HS-5 (cell line): Measurements from ENCODE around the gene SCN4A.
"Not testable (repeated sequence)": the region's sequence is repeated elsewhere in the genome, so short reads cannot be mapped to it uniquely, and the experiment has no call there.

Experiments
- DNase-seq: peaks from one replicate; pipeline ENCODE4 v3.0.0-alpha.2; 2012; ENCODE audit warnings: low read depth

Gene SCN4A

GRCh38 chr17:63934183-63935112, 38.3 kb downstream of the SCN4A start:
- no peak for DNase-seq

DNA sequence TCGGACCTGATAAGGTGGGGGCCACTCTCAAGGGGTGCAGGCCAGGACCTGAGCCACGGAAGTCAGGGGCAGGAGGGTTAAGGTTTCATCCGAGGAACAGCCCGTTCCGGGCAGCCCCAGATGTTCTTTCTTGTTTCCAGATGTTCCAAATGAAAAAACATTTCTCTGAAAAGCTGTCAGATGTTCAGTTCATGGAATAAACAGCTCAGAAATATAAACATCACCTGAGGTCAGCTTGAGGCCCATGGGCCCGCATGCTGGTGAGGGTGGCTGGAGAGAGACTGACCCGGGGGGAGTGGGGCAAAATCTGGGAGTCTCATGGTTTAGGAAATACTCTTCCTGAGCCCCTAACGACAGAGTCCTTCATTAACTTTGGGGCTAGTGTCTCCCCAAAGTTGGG, 39.1 kb downstream of the SCN4A start:
- no peak for DNase-seq

DNA sequence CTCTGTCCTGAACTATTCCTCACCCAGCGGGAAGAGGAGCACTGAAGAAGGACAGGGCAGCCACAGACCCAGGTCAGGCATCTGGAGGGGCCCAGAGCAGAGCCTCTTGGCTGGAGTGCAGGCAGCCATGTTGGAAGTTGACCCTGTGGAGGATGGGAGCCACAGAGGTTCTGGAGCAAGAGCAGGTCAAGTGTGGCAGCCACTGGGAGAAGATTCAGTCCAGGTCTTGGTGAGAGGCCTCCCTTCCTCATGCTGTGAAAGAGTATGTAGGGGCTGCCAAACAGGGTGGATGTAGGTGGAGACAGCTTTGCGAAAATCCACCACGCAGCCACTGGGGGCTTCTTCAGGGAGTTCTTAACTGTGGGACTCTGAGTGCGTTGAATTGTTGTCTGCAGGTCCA, 40.0 kb downstream of the SCN4A start:
- no peak for DNase-seq

DNA sequence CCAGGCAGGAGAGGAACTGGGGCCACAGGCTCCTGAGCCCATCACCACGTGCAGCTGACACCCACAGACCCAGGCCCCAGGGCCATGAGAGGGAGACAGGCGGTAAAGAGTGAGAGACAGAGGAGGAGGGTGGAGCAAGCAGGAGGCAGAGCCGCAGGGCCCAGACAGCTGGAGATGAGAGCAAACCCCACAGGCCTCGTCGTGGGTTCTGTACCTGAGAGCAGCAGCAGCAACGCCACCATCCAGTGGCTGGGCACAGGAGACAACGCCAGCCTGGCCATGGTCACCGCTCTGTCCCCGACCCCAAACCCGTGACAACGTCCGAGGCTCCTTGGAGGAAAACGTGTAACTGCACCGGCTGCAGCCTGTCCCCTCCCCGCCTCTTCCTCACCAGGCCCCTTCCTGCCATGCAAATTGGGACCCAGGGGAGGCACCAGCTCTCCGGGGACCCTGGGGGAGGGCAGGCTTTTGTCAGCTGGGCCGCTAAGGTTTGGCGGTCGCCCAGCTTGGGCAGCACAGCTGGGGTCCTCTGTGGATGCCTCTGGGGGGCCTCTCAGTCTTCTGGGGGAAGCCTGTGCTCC, 40.6 kb downstream of the SCN4A start, which contains the start of gene CD79B:
CD79B (minus strand) TSS at position 351 of the 581 bp plus-strand sequence; CDS start at position 281, 70 bp downstream.
- DNase-seq, result no peak

GRCh38 chr17:63930951-63931575, 41.7 kb downstream of the SCN4A start:
- DNase-seq, result no peak

DNA sequence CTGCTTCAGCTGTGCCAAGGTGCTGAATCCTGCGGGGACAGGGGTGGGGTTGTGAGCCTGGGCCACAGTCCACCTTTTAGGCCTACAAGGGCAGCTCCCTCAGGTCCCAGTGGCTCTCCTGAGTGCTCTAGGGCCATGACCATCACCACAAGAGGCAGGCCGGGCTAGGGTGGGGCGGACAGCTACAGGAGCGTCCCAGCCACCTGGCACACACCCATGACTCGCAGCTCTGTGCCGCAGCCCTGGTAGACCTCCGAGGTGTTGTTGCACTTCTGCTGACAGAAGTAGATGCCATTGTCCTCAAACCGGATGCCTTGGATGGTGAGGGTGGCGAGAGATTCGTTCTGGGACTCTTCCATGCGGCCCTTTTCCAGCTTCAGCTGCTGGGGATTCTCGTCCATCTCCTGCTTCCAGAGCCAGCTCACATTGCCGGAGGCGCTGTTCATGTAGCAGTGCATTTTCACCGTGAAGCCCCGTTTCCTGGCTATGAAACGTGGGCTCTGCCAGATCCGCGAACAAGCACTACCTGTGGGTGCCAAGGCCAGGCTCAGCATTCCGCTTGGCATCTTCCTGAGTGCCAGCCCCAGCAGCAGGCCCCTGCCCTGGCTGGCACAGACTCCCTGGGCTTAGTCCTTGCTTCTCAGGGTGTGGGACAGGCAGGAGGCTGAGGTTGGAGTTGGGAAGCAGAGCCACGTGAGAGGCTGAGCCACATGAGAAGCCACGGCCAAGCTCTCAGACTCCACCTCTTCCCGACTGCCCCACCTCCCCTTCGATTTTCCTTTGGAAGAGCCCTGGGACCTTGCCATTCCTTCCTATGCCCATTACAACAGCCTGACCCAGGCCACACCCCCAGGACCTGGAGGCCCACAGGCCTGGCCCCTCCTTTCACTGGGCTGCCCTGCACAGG, 42.6 kb downstream of the SCN4A start:
- DNase-seq, result no peak

DNA sequence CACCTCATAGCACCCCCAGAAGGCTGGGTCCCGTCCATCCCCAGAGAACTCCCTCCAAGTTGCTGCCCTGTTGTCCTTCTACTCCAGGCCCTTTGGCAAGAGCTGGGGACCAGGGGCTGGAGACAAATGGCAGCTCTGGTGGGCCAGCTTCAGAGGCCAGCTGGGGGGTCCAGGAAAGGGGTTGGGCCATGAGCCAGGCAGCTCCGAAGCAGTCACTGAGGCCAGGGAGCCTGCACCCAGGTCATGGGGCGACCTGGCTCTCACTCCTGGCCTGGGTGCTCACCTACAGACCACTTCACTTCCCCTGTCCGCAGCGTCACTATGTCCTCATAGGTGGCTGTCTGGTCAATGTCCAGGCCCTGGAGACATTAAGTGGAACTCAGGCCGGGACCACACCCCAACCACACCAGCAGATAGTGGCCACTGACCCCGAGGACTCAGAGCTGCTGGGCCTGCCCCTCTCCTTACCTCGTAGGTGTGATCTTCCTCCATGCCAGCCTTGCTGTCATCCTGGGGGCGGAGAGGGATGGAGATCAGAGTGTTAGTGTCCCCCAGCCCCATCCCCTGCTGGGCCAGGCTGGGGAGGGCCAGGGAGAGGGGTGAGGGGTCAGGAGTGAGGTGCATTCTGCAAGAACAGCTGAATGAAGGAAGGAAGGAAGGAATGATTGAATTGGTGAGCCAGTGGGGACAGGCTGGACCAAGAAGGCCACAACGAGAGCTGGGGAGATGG, 43.6 kb downstream of the SCN4A start:
- no peak for DNase-seq

GRCh38 chr17:63928172-63928666, 44.5 kb downstream of the SCN4A start:
- DNase-seq, result no peak

DNA sequence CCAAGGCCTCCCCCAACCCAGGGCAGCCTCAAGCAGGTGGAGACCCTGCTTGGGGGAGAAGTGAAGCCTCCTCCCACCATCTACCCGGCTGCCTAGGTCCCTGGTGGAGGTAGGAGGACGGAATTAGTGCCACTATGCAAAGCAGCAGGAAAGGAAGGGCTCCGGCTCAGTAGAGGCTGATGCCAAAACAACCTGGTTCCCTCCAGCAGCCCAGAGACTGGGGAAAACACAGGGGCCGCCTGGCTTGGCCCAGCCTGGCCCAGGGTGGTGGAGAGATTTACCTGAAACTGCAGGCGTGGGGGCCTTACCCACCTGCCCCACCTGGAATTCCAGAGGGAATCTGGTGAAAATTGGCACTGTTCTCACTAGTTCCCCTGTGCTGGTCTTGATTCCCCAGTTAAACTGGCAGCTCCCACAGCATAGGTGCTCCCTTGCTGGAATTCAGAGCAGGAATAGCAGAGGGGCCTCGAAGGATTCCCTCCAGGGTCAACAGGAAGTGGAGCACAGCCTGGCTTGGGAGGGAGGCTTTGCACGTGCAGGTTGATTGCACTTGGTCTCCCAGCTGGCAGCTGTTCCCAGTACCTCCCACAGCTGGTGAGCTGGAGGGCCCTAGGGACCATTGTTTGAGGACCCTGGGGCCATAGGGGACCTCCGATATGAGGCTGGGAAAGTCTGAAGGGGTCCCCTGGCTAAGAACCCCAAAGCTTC, 45.1 kb downstream of the SCN4A start:
- DNase-seq, result no peak

- no peak for DNase-seq
These were observed 46.6 kb downstream of the SCN4A start for GRCh38 chr17:63926164-63926563.

GRCh38 chr17:63925615-63926014, 47.1 kb downstream of the SCN4A start:
- no peak for DNase-seq

- DNase-seq, result not testable (repeated sequence)
These were observed 50.3 kb downstream of the SCN4A start for GRCh38 chr17:63922402-63922801.

DNA sequence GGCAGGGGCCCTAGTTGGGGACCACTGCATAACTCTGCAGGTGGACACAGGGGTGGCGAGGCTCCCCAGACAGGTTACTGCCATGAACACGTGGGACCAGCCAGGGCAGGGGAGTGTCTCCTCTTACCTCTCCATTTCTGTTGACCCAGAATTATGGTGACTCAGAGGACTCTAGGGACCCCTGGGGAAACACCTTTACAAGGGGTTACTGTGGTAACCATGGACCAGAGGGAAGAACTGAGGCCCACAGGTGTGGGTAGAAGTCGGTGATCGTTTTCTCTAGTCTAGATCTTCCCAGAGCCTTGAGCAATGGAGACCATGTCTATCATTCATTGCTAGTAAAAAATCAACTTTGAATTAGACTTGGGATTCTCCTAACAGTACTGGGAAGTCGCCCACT, 51.9 kb downstream of the SCN4A start:
- DNase-seq, result not testable (repeated sequence)

GRCh38 chr17:63920050-63920449, 52.7 kb downstream of the SCN4A start:
- not testable (repeated sequence) for DNase-seq

DNA sequence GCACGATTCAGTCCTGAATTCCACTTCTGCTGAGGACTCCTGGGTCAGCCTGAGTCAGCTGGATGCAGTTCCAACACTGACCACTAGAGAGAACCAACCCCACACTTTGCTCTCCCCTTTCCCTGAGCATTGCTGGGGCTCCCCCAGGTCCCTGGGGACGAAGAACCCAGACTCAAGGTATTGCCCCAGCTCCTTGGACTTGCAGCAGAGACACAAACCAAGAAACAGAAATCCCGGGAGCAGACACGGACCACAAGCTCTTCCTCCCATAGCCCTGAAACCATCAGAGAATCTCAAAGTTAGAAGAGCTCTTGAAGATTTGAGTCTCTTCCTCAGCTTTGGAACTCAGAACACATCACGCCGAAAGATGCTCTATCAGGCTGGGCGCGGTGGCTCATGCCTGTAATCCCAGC, 53.4 kb downstream of the SCN4A start:
- peak; percentile 46 for DNase-seq

DNA sequence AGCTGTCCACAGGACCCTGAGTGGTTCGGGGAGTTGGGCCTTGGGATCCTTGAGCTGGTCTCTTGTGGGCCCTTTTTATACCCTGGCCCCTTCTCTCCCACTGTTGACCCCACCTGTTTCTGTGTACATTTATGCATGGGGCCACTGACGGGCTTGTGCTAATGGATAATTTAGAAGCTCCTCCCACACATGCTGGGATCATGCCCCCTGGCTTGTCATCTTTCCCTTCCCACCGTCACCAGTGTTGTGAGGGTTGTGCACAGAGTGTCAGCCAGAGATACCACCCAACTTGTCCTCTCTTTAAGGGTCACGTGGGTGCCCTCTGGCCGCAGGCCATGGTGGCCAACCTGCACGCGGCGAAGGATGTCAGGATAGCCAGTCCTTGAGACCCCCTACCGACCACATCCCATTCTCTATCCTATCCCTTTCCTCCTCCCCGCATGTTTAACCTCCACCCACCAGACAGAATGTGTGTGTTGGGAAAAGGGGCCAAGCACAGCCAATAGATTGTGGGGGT, 53.9 kb downstream of the SCN4A start, which contains the start of gene GH1:
GH1 (minus strand) TSS at position 51 of the 517 bp plus-strand sequence. CDS start 63 bp downstream, outside the sequence.
- DNase-seq, result not testable (repeated sequence)

DNA sequence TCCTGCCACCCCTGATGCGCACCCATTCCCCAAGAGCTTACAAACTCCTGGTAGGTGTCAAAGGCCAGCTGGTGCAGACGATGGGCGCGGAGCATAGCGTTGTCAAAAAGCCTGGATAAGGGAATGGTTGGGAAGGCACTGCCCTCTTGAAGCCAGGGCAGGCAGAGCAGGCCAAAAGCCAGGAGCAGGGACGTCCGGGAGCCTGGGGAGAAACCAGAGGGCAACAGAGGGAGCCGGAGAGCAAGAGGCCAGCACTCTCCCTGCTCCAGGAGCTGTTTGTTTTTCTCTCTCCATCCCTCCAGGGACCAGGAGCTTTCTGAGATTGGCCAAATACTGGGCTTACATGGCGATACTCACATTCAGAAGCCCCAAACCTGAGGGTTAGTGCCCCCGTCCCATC, 54.4 kb downstream of the SCN4A start:
- no peak for DNase-seq

GRCh38 chr17:63917646-63918045, 55.1 kb downstream of the SCN4A start:
- DNase-seq, result no peak

DNA sequence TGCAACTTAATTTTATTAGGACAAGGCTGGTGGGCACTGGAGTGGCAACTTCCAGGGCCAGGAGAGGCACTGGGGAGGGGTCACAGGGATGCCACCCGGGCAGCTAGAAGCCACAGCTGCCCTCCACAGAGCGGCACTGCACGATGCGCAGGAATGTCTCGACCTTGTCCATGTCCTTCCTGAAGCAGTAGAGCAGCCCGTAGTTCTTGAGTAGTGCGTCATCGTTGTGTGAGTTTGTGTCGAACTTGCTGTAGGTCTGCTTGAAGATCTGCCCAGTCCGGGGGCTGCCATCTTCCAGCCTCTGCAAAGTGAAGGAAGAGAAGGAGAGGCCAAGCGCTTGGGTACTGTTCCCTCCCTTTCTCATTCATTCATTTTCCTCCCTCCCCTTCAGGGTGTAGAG, 55.5 kb downstream of the SCN4A start:
- DNase-seq, result not testable (repeated sequence)
